NB4 (cell line): ENCODE results near the gene PPP1R17.

ENCODE experiments used
- DNase-seq: peaks from one replicate; pipeline ENCODE4 v3.0.0; 2010; ENCODE audit warnings: low read depth
- H3K4me3 ChIP-seq: one replicate; pipeline ENCODE4 v1.5.1; 2011; ENCODE audit warnings: mild to moderate bottlenecking, low read depth, low read length, moderate library complexity
- MYC ChIP-seq: IDR thresholded peaks from 2 replicates; pipeline ENCODE4 v1.6.1; 2011; ENCODE audit warnings: low read depth, low read length
- POLR2A ChIP-seq: IDR thresholded peaks from 2 replicates; pipeline ENCODE4 v1.6.1; 2011; ENCODE audit warnings: mild to moderate bottlenecking; ENCODE audit not compliant: insufficient read length; ENCODE audit errors: extremely low read depth
- TF ChIP-seq, protein P1 (sequence below): IDR thresholded peaks from one replicate; pipeline ENCODE4 v1.5.1; 2012; ENCODE audit warnings: low read depth, low read length
- TF ChIP-seq, protein P2 (sequence below): IDR thresholded peaks from 2 replicates; pipeline ENCODE4 v1.6.1; 2011; ENCODE audit warnings: low read depth, low read length

The PPP1R17 gene

GRCh38 chr7:31707089-31707488, 20.1 kb downstream of the PPP1R17 start:
- H3K4me3 ChIP-seq: no peak overlapping the region
- TF ChIP-seq MYC (no peak), POLR2A (no peak)
- TF ChIP-seq, protein P1, sequence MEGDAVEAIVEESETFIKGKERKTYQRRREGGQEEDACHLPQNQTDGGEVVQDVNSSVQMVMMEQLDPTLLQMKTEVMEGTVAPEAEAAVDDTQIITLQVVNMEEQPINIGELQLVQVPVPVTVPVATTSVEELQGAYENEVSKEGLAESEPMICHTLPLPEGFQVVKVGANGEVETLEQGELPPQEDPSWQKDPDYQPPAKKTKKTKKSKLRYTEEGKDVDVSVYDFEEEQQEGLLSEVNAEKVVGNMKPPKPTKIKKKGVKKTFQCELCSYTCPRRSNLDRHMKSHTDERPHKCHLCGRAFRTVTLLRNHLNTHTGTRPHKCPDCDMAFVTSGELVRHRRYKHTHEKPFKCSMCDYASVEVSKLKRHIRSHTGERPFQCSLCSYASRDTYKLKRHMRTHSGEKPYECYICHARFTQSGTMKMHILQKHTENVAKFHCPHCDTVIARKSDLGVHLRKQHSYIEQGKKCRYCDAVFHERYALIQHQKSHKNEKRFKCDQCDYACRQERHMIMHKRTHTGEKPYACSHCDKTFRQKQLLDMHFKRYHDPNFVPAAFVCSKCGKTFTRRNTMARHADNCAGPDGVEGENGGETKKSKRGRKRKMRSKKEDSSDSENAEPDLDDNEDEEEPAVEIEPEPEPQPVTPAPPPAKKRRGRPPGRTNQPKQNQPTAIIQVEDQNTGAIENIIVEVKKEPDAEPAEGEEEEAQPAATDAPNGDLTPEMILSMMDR: no peak
- TF ChIP-seq, protein P2, sequence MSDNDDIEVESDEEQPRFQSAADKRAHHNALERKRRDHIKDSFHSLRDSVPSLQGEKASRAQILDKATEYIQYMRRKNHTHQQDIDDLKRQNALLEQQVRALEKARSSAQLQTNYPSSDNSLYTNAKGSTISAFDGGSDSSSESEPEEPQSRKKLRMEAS: no peak
- no peak for DNase-seq

DNA sequence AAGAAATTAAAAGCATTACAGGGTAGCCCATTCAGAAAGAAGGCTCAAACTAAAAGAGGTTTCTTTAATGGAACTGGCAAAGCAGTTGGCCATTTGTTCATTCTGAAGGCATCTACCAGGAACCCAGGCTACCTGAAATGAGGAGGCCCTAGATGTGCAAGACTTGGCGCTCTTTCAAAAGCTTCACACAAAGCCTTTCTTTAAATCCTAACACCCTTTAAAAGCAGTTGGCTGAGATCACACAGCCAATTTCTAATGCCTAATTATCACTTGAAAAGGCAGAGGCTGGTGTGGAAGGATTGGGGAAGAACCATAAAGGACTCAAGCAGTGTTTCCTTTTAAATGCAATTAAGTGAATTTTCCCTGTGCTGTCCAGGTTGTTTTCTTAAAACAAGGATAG, 23.2 kb downstream of the PPP1R17 start:
- TF ChIP-seq, protein P2: no peak
- TF ChIP-seq POLR2A: no peak
- TF ChIP-seq MYC: no peak
- TF ChIP-seq, protein P1: no peak
- no peak for DNase-seq
- no peak overlapping the region for H3K4me3 ChIP-seq

DNA sequence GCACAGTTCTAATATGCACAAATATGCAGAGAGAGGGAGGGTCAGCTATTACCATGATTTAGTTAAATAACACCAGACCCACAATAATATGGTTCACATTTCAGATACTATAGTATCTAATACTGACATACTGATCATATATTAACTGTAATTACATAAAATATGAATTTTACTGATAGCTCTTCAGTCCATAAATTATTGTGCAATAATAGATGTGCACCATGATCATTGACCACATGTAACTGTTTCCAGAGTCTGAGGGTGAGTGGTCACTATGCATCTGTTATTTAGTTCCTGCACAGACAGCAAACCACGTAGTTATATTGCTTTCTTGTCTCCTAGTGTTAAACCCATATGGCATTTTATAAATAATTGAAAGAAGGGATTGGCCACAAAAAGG, 29.3 kb downstream of the PPP1R17 start:
- TF ChIP-seq POLR2A (no peak), MYC (no peak)
- TF ChIP-seq, protein P1: no peak
- TF ChIP-seq, protein P2: no peak
- H3K4me3 ChIP-seq: no peak overlapping the region
- DNase-seq: no peak

DNA sequence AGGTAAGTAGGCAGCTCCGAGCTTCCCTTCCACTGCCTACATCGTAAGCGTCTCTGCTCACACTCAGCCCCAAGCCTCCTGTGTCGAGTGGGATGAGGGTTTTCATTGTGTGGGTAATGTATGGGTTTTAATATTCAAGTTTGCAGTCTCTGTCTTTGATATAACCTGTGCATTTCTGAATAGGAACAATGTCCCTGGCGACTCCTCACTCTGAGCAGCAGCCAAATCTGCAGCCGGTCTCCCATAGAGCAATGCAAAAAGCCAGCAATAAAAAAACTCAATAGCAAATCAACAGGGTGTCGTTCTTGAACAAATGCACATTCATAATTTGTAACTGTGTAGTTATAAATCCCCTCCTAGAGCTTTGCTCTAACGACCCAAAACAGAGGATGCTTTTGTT, 33.4 kb downstream of the PPP1R17 start:
- TF ChIP-seq POLR2A (no peak), MYC (no peak)
- TF ChIP-seq, protein P1: no peak
- TF ChIP-seq, protein P2: no peak
- no peak for DNase-seq

GRCh38 chr7:31724696-31725095, 37.7 kb downstream of the PPP1R17 start:
- no peak for DNase-seq
- TF ChIP-seq, protein P2: no peak
- TF ChIP-seq MYC: no peak
- TF ChIP-seq, protein P1: no peak
- no peak for TF ChIP-seq POLR2A
- no peak overlapping the region for H3K4me3 ChIP-seq

More for the DNA sequence above, 33.4 kb downstream of the PPP1R17 start:
- no peak overlapping the region for H3K4me3 ChIP-seq
